ENCODE measurements around the gene PLA2G3. TPM values are rescaled to one million over a fixed set of nuclear protein-coding genes. Genes with fewer than 3 reads are reported as not detected.

PLA2G3 gene
- polyA plus RNA-seq, 1 donor (not counting 4 experiments of a cell fraction or from before 2014, with no cell fraction given): 0.38 TPM

- Histone ChIP-seq H3K36me3 (ENCODE audit: control insufficient read depth in 2 of 2, extremely low read depth in 1 of 2, insufficient read depth in 2 of 2, low read length in 2 of 2) (no peaks in the 10 kb centered on the region), H3K4me1 (ENCODE audit: control insufficient read depth, extremely low read depth, insufficient read depth, low read length) (peaks cover 21% of the 10 kb centered on the region), H4K20me1 (ENCODE audit: control insufficient read depth, extremely low read depth, insufficient read depth, low read length) (no peaks in the 10 kb centered on the region), H2AFZ (ENCODE audit: control insufficient read depth, low read length) (no peak overlapping the region), H3K9ac (ENCODE audit: control insufficient read depth, extremely low read depth, insufficient read depth, low read length) (no peak overlapping the region), H3K9me3 (ENCODE audit: control insufficient read depth, low read depth, low read length) (no peaks in the 10 kb centered on the region), H3K79me2 (ENCODE audit: control insufficient read depth, insufficient read depth, low read length) (no peaks in the 10 kb centered on the region), H3K4me3 (ENCODE audit: control insufficient read depth in 2 of 3, extremely low read depth in 1 of 3, insufficient read depth in 2 of 3, low read depth in 1 of 3, low read length in 3 of 3) (no peak overlapping the region), H3K27me3 (ENCODE audit: control insufficient read depth, extremely low read depth, insufficient read depth, low read length) (peaks cover 4% of the 10 kb centered on the region), H3K27ac (ENCODE audit: control insufficient read depth, insufficient read depth, low read length) (no peak overlapping the region), H3K9me1 (ENCODE audit: control insufficient read depth, extremely low read depth, insufficient read depth, low read length) (no peaks in the 10 kb centered on the region), H3K4me2 (ENCODE audit: control insufficient read depth, extremely low read depth, insufficient read depth, low read depth, low read length) (no peak overlapping the region)
- TF ChIP-seq EZH2 (IDR thresholded peaks at IDR 0.05; ENCODE audit: low read length): no peak
- TF ChIP-seq, protein P1, sequence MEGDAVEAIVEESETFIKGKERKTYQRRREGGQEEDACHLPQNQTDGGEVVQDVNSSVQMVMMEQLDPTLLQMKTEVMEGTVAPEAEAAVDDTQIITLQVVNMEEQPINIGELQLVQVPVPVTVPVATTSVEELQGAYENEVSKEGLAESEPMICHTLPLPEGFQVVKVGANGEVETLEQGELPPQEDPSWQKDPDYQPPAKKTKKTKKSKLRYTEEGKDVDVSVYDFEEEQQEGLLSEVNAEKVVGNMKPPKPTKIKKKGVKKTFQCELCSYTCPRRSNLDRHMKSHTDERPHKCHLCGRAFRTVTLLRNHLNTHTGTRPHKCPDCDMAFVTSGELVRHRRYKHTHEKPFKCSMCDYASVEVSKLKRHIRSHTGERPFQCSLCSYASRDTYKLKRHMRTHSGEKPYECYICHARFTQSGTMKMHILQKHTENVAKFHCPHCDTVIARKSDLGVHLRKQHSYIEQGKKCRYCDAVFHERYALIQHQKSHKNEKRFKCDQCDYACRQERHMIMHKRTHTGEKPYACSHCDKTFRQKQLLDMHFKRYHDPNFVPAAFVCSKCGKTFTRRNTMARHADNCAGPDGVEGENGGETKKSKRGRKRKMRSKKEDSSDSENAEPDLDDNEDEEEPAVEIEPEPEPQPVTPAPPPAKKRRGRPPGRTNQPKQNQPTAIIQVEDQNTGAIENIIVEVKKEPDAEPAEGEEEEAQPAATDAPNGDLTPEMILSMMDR (optimal IDR thresholded peaks at IDR 0.05 in 1 of 3, IDR thresholded peaks at IDR 0.05 in 1 of 3, conservative IDR thresholded peaks at IDR 0.05 in 1 of 3; ENCODE audit: extremely low read depth in 1 of 3, insufficient read depth in 2 of 3, low read length in 3 of 3): no peak
- no peak for DNase-seq (ENCODE audit: low read depth, low spot score)
- dilution Hi-C loops (cut with MboI; ENCODE audit: extremely low pct_ligation_motif_present, low sequenced_read_pairs): no loop called here
- no peak for FAIRE-seq
Observed at GRCh38 chr22:31140746-31141145, 438 bp upstream of the PLA2G3 start.

DNA sequence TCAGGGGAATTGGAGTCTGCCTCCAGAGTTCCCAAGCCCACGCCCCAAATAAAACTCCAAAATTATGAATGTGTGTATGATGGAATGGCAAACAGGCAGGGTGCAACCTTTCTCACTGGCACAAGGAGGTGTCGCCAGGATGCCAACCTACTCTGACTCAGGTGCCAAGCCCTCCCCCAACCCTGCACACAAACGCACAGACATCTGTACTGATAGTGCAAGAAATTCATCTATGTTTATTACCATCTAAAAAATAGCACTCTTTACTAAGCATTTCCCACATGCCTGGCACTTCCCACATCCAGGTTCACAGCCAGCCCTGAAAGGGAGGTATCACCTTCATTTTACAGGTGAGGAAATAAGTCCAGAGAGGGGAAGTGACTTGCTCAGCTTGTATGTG lies 1.2 kb downstream of the PLA2G3 start:
- H3K27ac ChIP-seq (ENCODE audit: control insufficient read depth, insufficient read depth, low read length): no peak overlapping the region
- H3K4me3 ChIP-seq (ENCODE audit: control insufficient read depth in 2 of 3, extremely low read depth in 1 of 3, insufficient read depth in 2 of 3, low read depth in 1 of 3, low read length in 3 of 3): no peak overlapping the region
- H3K36me3 ChIP-seq (ENCODE audit: control insufficient read depth in 2 of 2, extremely low read depth in 1 of 2, insufficient read depth in 2 of 2, low read length in 2 of 2): no peaks in the 10 kb centered on the region
- H3K4me1 ChIP-seq (ENCODE audit: control insufficient read depth, extremely low read depth, insufficient read depth, low read length): peaks cover 19% of the 10 kb centered on the region
- H3K9me1 ChIP-seq (ENCODE audit: control insufficient read depth, extremely low read depth, insufficient read depth, low read length): no peaks in the 10 kb centered on the region
- H3K9me3 ChIP-seq (ENCODE audit: control insufficient read depth, low read depth, low read length): no peaks in the 10 kb centered on the region
- TF ChIP-seq EZH2 (IDR thresholded peaks at IDR 0.05; ENCODE audit: low read length): no peak
- TF ChIP-seq, protein P1 (optimal IDR thresholded peaks at IDR 0.05 in 1 of 3, IDR thresholded peaks at IDR 0.05 in 1 of 3, conservative IDR thresholded peaks at IDR 0.05 in 1 of 3; ENCODE audit: extremely low read depth in 1 of 3, insufficient read depth in 2 of 3, low read length in 3 of 3): no peak
- DNase-seq (ENCODE audit: low read depth, low spot score) (no peak), FAIRE-seq (no peak)
- no peak overlapping the region for H3K4me2 ChIP-seq (ENCODE audit: control insufficient read depth, extremely low read depth, insufficient read depth, low read depth, low read length)
- peaks cover 4% of the 10 kb centered on the region for H3K27me3 ChIP-seq (ENCODE audit: control insufficient read depth, extremely low read depth, insufficient read depth, low read length)
- H4K20me1 ChIP-seq (ENCODE audit: control insufficient read depth, extremely low read depth, insufficient read depth, low read length): no peaks in the 10 kb centered on the region
- dilution Hi-C loops (cut with MboI; ENCODE audit: extremely low pct_ligation_motif_present, low sequenced_read_pairs): no loop called here
- H3K79me2 ChIP-seq (ENCODE audit: control insufficient read depth, insufficient read depth, low read length): no peaks in the 10 kb centered on the region
- H3K9ac ChIP-seq (ENCODE audit: control insufficient read depth, extremely low read depth, insufficient read depth, low read length): no peak overlapping the region
- no peak overlapping the region for H2AFZ ChIP-seq (ENCODE audit: control insufficient read depth, low read length)
